ENCODE measurements around the gene WDR18.

- TF ChIP-seq, protein P1, sequence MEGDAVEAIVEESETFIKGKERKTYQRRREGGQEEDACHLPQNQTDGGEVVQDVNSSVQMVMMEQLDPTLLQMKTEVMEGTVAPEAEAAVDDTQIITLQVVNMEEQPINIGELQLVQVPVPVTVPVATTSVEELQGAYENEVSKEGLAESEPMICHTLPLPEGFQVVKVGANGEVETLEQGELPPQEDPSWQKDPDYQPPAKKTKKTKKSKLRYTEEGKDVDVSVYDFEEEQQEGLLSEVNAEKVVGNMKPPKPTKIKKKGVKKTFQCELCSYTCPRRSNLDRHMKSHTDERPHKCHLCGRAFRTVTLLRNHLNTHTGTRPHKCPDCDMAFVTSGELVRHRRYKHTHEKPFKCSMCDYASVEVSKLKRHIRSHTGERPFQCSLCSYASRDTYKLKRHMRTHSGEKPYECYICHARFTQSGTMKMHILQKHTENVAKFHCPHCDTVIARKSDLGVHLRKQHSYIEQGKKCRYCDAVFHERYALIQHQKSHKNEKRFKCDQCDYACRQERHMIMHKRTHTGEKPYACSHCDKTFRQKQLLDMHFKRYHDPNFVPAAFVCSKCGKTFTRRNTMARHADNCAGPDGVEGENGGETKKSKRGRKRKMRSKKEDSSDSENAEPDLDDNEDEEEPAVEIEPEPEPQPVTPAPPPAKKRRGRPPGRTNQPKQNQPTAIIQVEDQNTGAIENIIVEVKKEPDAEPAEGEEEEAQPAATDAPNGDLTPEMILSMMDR (IDR thresholded peaks at IDR 0.05 in 2 of 3, conservative IDR thresholded peaks at IDR 0.05 in 1 of 3; ENCODE audit: borderline replicate concordance in 1 of 3, insufficient read depth in 1 of 3, low read depth in 2 of 3, low read length in 2 of 3), result no peak
- TF ChIP-seq SIN3A (IDR thresholded peaks at IDR 0.05; ENCODE audit: low read depth) (no peak), EZH2 (IDR thresholded peaks at IDR 0.05) (no peak), ZFX (IDR thresholded peaks at IDR 0.05) (no peak), EZH2phosphoT487 (IDR thresholded peaks at IDR 0.05; ENCODE audit: borderline replicate concordance) (no peak), POLR2A (IDR thresholded peaks at IDR 0.05; ENCODE audit: borderline replicate concordance, extremely low read depth, insufficient read depth, insufficient read length) (no peak), POLR2AphosphoS5 (IDR thresholded peaks at IDR 0.05; ENCODE audit: low read depth, low read length) (no peak), YY1 (IDR thresholded peaks at IDR 0.05; ENCODE audit: extremely low read depth, insufficient replicate concordance, low read depth, low read length) (no peak), ELF1 (IDR thresholded peaks at IDR 0.05; ENCODE audit: borderline replicate concordance, low read depth) (no peak), ZNF274 (IDR thresholded peaks at IDR 0.05; ENCODE audit: low read depth, low read length) (no peak), JUND (IDR thresholded peaks at IDR 0.05) (no peak), REST (IDR thresholded peaks at IDR 0.05; ENCODE audit: low read depth) (no peak), RAD21 (IDR thresholded peaks at IDR 0.05; ENCODE audit: low read depth) (no peak), TCF7L2 (IDR thresholded peaks at IDR 0.05; ENCODE audit: borderline replicate concordance, extremely low read depth, insufficient read depth, insufficient read length) (no peak)
Observed at GRCh38 chr19:937259-937694, 46.9 kb upstream of the WDR18 start.

All from HCT116 (cell line).